C4-2B (cell line): ENCODE measurements around the gene ETV6.

Experiments
- H3K27ac ChIP-seq: fragments of 450-650 bp; 2 replicates; pipeline ENCODE4 v1.5.1; 2017
- ZFX ChIP-seq: fragments of 450-650 bp; IDR thresholded peaks from 2 replicates; pipeline ENCODE4 v1.6.1; 2017
- TF ChIP-seq, protein P1 (sequence below): fragments of 450-650 bp; conservative IDR thresholded peaks from 2 replicates; pipeline ENCODE4 v1.5.1; 2017; ENCODE audit warnings: mild to moderate bottlenecking

Gene ETV6

DNA sequence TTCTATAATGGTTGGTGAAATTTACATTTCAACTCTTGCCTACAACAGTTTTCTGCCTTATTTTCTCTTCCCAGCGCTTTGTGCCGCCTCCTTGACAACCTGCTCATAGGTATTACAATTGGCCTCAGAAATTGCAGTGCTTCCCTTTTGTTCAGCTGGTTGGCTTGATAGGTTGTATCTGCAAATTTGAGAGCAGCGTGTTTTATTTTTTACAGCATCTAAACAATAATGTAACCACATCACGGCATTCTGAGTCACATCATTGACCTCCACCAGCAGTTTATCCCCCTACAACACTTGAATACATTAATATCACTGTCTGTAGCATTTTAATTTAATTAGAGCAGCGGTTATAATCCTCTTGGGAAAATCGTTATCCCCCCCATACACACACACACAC, 99.4 kb downstream of the ETV6 start:
- no peak overlapping the region for H3K27ac ChIP-seq
- TF ChIP-seq, protein P1, sequence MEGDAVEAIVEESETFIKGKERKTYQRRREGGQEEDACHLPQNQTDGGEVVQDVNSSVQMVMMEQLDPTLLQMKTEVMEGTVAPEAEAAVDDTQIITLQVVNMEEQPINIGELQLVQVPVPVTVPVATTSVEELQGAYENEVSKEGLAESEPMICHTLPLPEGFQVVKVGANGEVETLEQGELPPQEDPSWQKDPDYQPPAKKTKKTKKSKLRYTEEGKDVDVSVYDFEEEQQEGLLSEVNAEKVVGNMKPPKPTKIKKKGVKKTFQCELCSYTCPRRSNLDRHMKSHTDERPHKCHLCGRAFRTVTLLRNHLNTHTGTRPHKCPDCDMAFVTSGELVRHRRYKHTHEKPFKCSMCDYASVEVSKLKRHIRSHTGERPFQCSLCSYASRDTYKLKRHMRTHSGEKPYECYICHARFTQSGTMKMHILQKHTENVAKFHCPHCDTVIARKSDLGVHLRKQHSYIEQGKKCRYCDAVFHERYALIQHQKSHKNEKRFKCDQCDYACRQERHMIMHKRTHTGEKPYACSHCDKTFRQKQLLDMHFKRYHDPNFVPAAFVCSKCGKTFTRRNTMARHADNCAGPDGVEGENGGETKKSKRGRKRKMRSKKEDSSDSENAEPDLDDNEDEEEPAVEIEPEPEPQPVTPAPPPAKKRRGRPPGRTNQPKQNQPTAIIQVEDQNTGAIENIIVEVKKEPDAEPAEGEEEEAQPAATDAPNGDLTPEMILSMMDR = no peak
- TF ChIP-seq ZFX = no peak

DNA sequence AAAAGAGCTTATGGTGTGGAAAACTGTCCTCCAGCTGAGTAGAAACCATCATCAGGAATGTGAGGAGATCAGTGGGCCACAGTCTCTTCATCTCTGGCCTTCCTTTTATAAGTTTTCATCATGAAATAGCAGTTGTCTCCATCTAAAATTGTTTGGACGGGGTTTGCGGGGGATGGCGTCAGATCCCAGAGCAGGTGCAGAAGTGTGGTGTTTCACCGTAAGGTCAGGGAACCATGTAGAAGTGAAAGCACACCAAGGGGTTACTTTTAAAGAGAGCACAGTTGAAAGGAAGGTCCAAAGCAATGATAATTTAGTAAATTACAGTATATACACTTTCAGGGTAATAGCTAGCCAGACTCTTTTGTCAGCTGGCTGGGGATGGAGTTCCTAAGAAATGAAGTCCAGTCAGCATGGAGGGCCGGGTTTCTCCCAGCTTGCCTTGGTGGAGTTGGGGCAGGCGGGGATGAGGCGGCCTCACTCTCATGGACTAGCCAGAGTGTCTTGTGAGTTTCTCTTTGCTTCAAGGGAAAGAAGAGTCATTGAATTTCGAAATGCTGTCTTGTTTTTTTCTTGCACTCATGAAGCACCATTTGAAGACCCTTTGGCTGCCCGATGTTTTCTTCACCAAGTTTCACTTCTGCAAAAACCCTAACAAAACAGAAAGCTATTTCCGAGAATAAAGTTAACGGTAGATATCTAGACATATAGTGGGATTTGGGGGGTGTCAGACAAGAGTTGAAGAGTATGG, 100.6 kb downstream of the ETV6 start:
- TF ChIP-seq, protein P1 = no peak
- no peak for TF ChIP-seq ZFX
- H3K27ac ChIP-seq = no peak overlapping the region

DNA sequence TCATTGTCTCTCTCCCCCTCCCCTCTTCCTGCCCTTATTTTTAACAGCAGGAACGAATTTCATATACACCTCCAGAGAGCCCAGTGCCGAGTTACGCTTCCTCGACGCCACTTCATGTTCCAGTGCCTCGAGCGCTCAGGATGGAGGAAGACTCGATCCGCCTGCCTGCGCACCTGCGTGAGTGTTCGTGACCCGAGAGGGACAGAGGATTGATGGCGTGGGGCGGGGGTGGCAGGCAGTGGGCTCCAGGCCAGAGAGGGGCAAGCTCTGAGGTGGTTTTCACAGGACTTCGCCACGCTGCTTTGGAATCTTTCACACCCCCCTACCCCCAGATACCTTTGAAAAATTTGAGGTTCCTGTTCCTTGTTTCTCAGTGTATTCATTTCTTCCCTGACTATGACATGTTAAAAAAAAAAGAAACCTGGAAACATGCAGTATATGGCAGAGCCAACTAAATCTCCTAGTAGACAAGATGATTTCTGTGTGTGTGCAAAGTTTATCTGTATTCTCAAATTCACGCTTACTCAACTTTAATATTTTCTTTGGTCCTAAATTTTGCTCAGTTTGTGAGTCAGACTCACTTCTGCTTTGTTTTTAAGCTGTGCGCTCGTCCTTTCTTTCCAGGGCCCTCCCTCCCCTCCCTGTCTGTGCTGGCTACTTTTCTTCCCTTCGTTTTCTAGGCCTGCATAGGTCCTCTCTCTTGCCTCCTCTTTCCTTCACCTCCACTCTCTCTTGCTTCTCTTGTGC, 103.1 kb downstream of the ETV6 start:
- H3K27ac ChIP-seq = no peak overlapping the region
- TF ChIP-seq ZFX = no peak
- TF ChIP-seq, protein P1 = no peak

DNA sequence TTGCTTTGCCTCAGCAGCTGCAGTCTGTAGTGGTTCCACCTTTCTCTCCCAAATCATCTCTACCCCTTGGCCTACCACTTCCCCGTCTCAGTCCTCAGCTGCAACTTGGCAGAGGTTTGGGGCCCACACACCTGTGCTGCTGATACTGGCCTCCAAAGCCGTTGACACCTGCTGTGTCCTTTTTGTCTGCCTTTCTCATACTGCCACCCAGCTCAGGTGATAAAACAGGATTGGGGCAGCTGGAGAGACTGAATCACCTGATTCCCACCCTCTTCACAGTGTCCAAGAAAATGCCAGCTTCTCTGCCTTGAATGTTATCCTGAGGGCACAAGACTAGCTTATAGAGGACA, 103.7 kb downstream of the ETV6 start:
- TF ChIP-seq, protein P1 = no peak
- H3K27ac ChIP-seq = no peak overlapping the region

DNA sequence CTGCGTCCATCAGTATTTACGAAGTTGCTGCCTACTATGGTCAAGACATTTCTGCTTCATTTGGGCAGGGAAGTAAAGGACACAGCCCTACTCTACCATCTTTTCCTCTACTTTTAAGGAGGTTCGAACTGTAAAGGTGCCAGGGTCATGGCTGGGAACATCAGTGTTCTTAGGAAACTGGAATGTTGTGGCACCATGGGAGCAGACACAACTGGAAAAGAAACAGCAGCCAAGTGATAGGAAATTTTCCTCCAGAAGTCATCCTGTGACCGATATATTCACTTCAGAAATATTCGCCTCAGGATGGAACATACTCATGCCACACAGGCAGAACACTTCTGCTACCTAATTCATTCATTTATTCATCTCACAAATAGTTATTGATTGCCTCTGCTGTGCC, 104.4 kb downstream of the ETV6 start:
- no peak for TF ChIP-seq ZFX
- TF ChIP-seq, protein P1 = no peak
- peak overlapping the region; percentile 8; the same call in 1 of the 2 replicates for H3K27ac ChIP-seq

DNA sequence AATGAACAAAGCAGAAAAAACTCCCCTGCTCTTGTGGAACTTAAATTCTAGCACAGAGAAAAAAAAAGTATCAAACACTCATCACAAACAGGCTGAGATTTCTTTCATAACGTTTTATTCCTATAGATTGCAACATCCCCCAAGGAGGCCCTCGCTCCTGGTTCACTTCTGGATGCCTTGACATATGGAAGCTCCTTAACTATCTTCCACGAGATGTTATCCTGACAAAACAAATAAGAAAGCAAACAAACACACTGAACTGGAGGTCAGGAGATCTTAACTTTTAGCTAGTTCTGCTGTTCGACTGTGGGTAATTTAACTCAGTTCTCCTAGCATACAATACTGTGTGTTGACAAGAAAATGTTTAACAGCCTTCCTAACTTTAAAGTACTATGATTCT, 104.8 kb downstream of the ETV6 start:
- no peak overlapping the region for H3K27ac ChIP-seq

More for the DNA sequence above, 104.8 kb downstream of the ETV6 start:
- TF ChIP-seq, protein P1 = no peak
- no peak for TF ChIP-seq ZFX
